K562 (cell line): ENCODE measurements around the gene MPST. TPM values are rescaled to one million over a fixed set of nuclear protein-coding genes. Genes with fewer than 3 reads are reported as not detected.

ENCODE experiments used
- ATAC-seq: fragments of 200-7000 bp; cut with Tn5 transposase; 3 replicates; pipeline ENCODE4 v1.9.1; 2020; ENCODE audit warnings: moderate library complexity
- BruUV-seq: library from RNA; stranded (reverse); fragments of 400-500 nt; replicated peaks from 2 replicates; lab custom pipeline; 2021; lab: Mats Ljungman, UMichigan
- CTCF ChIA-PET: fragments of 300-600 bp; formaldehyde crosslinking; extraction: SDS; loops from one replicate; lab custom pipeline; 2021; ENCODE audit warnings: low intra/inter-chr PET ratio; lab: Yijun Ruan, JAX
- POLR2A ChIA-PET: fragments of 300-600, 350-650 bp; sonication (Branson Sonifier 250); formaldehyde crosslinking; extraction: SDS; loops from one replicate; lab custom pipeline; 2021; ENCODE audit warnings: antibody characterized with exemption, inconsistent platforms; lab: Yijun Ruan, JAX
- DNase-seq, 4 experiments: peaks; one replicate each; pipeline versions ENCODE4 v3.0.0 to v3.0.0-alpha.2; 2011 to 2018; ENCODE audit warnings: low spot score in 3 of 4, mixed read lengths in 3 of 4; ENCODE audit errors: extremely low read depth in 1 of 4
- FAIRE-seq: peaks from 2 replicates; lab custom pipeline; 2011; peaks lifted over from hg19 to GRCh38; lab: Jason Lieb, UNC
- H2AFZ ChIP-seq: 2 replicates; pipeline ENCODE4 v1.6.0; 2011; ENCODE audit warnings: low read depth, low read length, control low read depth, inconsistent platforms
- H3K27ac ChIP-seq: fragments of 200-600 bp; 3 replicates; pipeline ENCODE4 v1.8.0; 2011; ENCODE audit warnings: low read depth, mild to moderate bottlenecking, control low read depth, inconsistent platforms, low read length, moderate library complexity, mixed read lengths; ENCODE audit errors: extremely low read depth
- H3K27me3 ChIP-seq, 2 experiments: fragments of 300-600 bp in 1 of 2; 2 replicates in 1 of 2; 3 replicates in 1 of 2; pipeline versions ENCODE4 v1.6.0 to v1.8.0; 2011; ENCODE audit warnings: inconsistent platforms in 2 of 2, low read length in 2 of 2, mild to moderate bottlenecking in 1 of 2, mixed read lengths in 1 of 2, moderate library complexity in 1 of 2; ENCODE audit not compliant: control insufficient read depth in 2 of 2, insufficient read depth in 2 of 2
- H3K36me3 ChIP-seq: fragments of 300-600 bp; 3 replicates; pipeline ENCODE4 v1.8.0; 2011; ENCODE audit warnings: mild to moderate bottlenecking, low read length, inconsistent platforms; ENCODE audit not compliant: control insufficient read depth, insufficient read depth
- H3K4me1 ChIP-seq, 2 experiments: fragments of 200-600 bp in 1 of 2; replicated peaks in 1 of 2; 2 replicates in 1 of 2; 3 replicates in 1 of 2; pipeline versions ENCODE4 v1.5.1 to v1.8.0; 2011; ENCODE audit warnings: inconsistent platforms in 2 of 2, low read length in 2 of 2, mild to moderate bottlenecking in 1 of 2, mixed read lengths in 1 of 2, moderate library complexity in 1 of 2; ENCODE audit not compliant: control insufficient read depth in 2 of 2, insufficient read depth in 2 of 2
- H3K4me2 ChIP-seq: 2 replicates; pipeline ENCODE4 v1.6.1; 2011; ENCODE audit warnings: low read length, control low read depth, inconsistent platforms, mixed read lengths; ENCODE audit not compliant: insufficient read depth
- H3K4me3 ChIP-seq: fragments of 200-600 bp; sonication (generic), shearing (Covaris generic); 2 replicates; pipeline ENCODE4 v1.5.1; 2016; ENCODE audit warnings: control low read depth, inconsistent platforms
- H3K79me2 ChIP-seq: fragments of 200-600 bp; 3 replicates; pipeline ENCODE4 v1.8.0; 2011; ENCODE audit warnings: low read length, inconsistent platforms; ENCODE audit not compliant: control insufficient read depth, insufficient read depth
- H3K9ac ChIP-seq, 2 experiments: 2 replicates each; pipeline versions ENCODE4 v1.6.0 to v1.6.1; 2011; ENCODE audit warnings: low read depth in 2 of 2, low read length in 2 of 2, control low read depth in 1 of 2, inconsistent platforms in 1 of 2, mild to moderate bottlenecking in 1 of 2, mixed read lengths in 1 of 2; ENCODE audit not compliant: insufficient read depth in 1 of 2
- H3K9me1 ChIP-seq: one replicate; pipeline ENCODE4 v1.6.0; 2011; ENCODE audit warnings: inconsistent platforms, mild to moderate bottlenecking, low read length, moderate library complexity; ENCODE audit not compliant: control insufficient read depth, insufficient read depth
- H3K9me3 ChIP-seq: replicated peaks from 2 replicates; pipeline ENCODE4 v1.5.1; 2011; ENCODE audit warnings: low read depth, low read length, inconsistent platforms; ENCODE audit not compliant: control insufficient read depth, insufficient read depth
- H4K20me1 ChIP-seq: replicated peaks from 2 replicates; pipeline ENCODE4 v1.6.1; 2011; ENCODE audit warnings: low read length, inconsistent platforms, mixed read lengths; ENCODE audit not compliant: control insufficient read depth, insufficient read depth
- CBFA2T3 ChIP-seq: fragments of 450-650 bp; IDR thresholded peaks from 2 replicates; pipeline ENCODE4 v1.6.1; 2017
- NCOA6 ChIP-seq: fragments of 450-650 bp; IDR thresholded peaks from 2 replicates; pipeline ENCODE4 v1.6.1; 2017; ENCODE audit warnings: mild to moderate bottlenecking
- PCBP2 ChIP-seq: fragments of 200-400 bp; formaldehyde crosslinking; IDR thresholded peaks from 2 replicates; pipeline ENCODE4 v1.6.1; 2018; ENCODE audit warnings: low read length, low read depth, mild to moderate bottlenecking, moderate library complexity; ENCODE audit not compliant: poor library complexity, severe bottlenecking
- POLR3A ChIP-seq: IDR thresholded peaks from 2 replicates; pipeline ENCODE4 v1.6.1; 2011; ENCODE audit warnings: borderline replicate concordance, mild to moderate bottlenecking, moderate library complexity; ENCODE audit not compliant: insufficient read length, insufficient read depth; ENCODE audit errors: extremely low read depth
- POU5F1 ChIP-seq: fragments of 150-350 bp; IDR thresholded peaks from 2 replicates; pipeline ENCODE4 v1.6.1; 2014; ENCODE audit warnings: borderline replicate concordance, low read length, low read depth, mild to moderate bottlenecking; ENCODE audit not compliant: partially characterized antibody
- RBBP5 ChIP-seq: fragments of 200-600 bp; sonication (generic); IDR thresholded peaks from 2 replicates; pipeline ENCODE4 v1.6.1; 2012; ENCODE audit warnings: borderline replicate concordance, mild to moderate bottlenecking, low read length, control low read depth, inconsistent platforms; ENCODE audit not compliant: insufficient read depth, poor library complexity, severe bottlenecking
- ZNF253 ChIP-seq: fragments of 250-450 bp; sonication (Bioruptor Pico); conservative IDR thresholded peaks from 2 replicates; pipeline ENCODE4 v1.6.1; 2021; ENCODE audit warnings: mild to moderate bottlenecking
- ZNF699 ChIP-seq: fragments of 250-450 bp; sonication (Bioruptor Pico); IDR thresholded peaks from 2 replicates; pipeline ENCODE4 v1.8.0; 2021; ENCODE audit warnings: mild to moderate bottlenecking, moderate library complexity; ENCODE audit not compliant: insufficient replicate concordance
- WGBS: fragments of 100-300 bp; shearing (Covaris generic); methylation state at CpG from one replicate; pipeline ENCODE4 v1.1.6; 2016; ENCODE audit warnings: low coverage, mixed read lengths; ENCODE audit not compliant: insufficient coverage; ENCODE audit errors: missing lambda C conversion rate; 5-methylcytosine and 5-hydroxymethylcytosine counted together
- in situ Hi-C: fragments of 300-500 bp; cut with MboI; formaldehyde crosslinking; loops from 4 replicates; pipeline ENCODE4 v1.15.0; 2018; ENCODE audit warnings: inconsistent platforms, mixed read lengths
- intact Hi-C: fragments of 100-400 bp; cut with micrococcal nuclease; formaldehyde crosslinking; loops from 2 replicates; pipeline ENCODE4 v1.14.2; 2022
- polyA plus RNA-seq, 8 experiments: library from polyadenylated mRNA; depleted of rRNA in 4 of 8; stranded (reverse) in 5 of 8; unstranded in 3 of 8; fragments of >200 nt; fragmentation: Nextera tagmentation in 2 of 8; fragmentation: Illumina TruSeq in 1 of 8; extraction: Ambion mirVana in 2 of 8; extraction: Trizol in 1 of 8; gene quantifications; 2 replicates each; pipeline versions ENCODE4 v1.2.1 to v1.2.3, GENCODE V29; 2011 to 2014; ENCODE audit warnings: inconsistent platforms in 1 of 8, missing spikeins in 1 of 8
- total RNA-seq, 7 experiments: library from RNA; depleted of rRNA in 6 of 7; stranded (reverse); fragments of >200 nt in 6 of 7; fragmentation: Illumina TruSeq in 2 of 7; extraction: Trizol in 2 of 7; gene quantifications; 2 replicates each; pipeline versions ENCODE4 v1.2.1 to v1.2.3, GENCODE V29; 2011 to 2021; ENCODE audit warnings: low replicate concordance in 1 of 7
- TF ChIP-seq, protein P1 (sequence below), 2 experiments: IDR thresholded peaks; 2 replicates each; pipeline ENCODE4 v1.6.1; 2012; ENCODE audit warnings: improper control_type of control experiment in 2 of 2, low read depth in 2 of 2, low read length in 2 of 2, borderline replicate concordance in 1 of 2
- TF ChIP-seq, protein P2 (sequence below): sonication (generic); formaldehyde crosslinking; IDR thresholded peaks from 2 replicates; pipeline ENCODE4 v1.8.0; 2022; ENCODE audit warnings: mild to moderate bottlenecking, missing genetic modification reagents
- TF ChIP-seq, protein P3 (sequence below): fragments of 450-650 bp; IDR thresholded peaks from 2 replicates; pipeline ENCODE4 v1.7.1; 2018; ENCODE audit warnings: mild to moderate bottlenecking, low read depth; ENCODE audit not compliant: partially characterized antibody

MPST gene
- total and polyA plus RNA-seq, 9 of the 15 experiments (the other 6 are each of a cell fraction or from before 2014, with no cell fraction given), result 0.65 to 104 (median 24.3) TPM

DNA sequence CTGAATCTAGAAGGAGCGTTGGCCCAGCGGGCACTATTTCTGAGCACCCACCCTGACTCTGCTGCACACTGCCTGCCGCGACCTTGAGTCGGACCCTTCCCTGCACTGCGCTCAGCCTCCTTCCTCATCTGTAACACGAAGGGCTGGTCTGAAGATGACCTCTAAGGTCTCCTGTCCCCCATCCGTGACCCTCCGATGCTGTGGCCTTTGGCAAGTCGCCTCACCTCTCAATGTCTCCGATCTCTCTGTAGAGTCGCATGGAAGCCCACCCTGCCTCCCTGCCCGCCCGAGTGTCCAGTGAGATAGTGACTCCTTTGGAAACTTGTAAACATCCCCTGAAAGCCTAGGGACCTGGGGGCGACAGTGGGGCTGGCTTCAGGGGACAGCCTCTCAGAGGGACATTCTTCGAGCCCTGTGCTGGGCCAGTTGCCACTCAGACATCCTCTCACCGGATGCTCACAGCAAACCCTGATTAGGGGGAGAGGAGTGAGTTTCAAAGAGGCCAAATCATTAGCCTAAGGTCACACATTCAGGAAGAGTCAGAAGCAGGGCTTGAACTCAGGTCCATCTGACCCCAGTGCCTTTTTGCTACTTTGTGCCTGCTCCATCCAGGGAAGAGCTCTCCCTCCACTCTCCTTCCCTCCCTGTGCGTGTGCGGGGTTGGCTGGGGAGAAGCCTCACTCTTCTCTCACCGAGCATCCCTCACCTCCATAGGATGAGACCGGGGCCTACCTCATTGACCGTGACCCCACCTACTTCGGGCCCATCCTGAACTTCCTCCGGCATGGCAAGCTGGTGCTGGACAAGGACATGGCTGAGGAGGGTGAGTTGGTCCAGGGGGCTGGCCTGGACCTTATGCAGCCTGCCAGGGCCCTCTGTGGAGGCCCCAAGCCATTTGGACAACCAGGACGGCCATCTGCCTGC is 33.1 kb downstream of the MPST start (continued):
- TF ChIP-seq, protein P1, sequence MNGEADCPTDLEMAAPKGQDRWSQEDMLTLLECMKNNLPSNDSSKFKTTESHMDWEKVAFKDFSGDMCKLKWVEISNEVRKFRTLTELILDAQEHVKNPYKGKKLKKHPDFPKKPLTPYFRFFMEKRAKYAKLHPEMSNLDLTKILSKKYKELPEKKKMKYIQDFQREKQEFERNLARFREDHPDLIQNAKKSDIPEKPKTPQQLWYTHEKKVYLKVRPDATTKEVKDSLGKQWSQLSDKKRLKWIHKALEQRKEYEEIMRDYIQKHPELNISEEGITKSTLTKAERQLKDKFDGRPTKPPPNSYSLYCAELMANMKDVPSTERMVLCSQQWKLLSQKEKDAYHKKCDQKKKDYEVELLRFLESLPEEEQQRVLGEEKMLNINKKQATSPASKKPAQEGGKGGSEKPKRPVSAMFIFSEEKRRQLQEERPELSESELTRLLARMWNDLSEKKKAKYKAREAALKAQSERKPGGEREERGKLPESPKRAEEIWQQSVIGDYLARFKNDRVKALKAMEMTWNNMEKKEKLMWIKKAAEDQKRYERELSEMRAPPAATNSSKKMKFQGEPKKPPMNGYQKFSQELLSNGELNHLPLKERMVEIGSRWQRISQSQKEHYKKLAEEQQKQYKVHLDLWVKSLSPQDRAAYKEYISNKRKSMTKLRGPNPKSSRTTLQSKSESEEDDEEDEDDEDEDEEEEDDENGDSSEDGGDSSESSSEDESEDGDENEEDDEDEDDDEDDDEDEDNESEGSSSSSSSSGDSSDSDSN (IDR thresholded peaks at IDR 0.05; ENCODE audit: borderline replicate concordance in 1 of 2, low read depth in 2 of 2, low read length in 2 of 2), result no peak
- no peak for TF ChIP-seq RBBP5
- TF ChIP-seq POU5F1, result no peak

DNA sequence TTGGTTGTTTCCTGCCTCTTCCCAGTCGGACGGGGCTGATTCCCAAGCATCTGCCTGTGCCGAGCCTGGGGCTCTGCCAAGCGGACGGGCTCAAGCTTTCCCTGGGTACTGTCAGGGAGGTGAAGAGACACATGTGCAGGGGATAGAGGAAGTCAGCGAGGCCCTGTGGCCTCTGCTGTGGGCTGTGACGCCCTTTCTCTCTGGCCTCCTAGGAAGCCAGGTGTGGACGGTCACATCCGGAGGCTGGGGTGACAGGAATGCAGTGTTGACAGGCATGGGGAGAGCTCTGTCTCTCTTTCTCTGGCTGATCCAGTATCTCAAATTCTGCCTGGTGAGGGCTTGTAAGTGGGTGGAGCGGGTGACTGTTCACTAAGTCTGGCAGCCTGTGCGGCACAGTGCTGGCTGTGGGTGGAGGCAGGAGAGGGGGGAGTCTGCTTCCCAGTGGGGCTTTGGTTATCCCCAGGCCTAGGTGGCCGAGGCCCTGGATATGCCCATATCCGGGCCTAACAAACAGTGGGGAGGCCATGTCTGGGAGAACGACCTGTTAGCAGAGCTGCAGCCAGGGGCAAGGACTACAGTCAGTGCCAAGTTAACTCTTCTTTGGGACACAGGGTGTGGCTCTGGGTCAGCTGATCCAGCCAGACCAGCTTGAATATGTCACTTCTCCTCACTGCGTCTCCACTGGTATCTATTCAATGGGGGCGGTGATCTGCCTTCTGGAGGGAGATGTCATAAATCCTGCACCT is 33.9 kb downstream of the MPST start:
- DNase-seq (no peak), FAIRE-seq (no peak), ATAC-seq (no peak)
- ChIA-PET POLR2A (no interaction called here), CTCF (no interaction called here)
- peaks cover 10 to 51% of the 10 kb centered on the region in 2 experiments; a peak in 4 of 5 replicates for H3K27me3 ChIP-seq
- H3K36me3 ChIP-seq, result no peaks in the 10 kb centered on the region
- H3K9me1 ChIP-seq, result no peaks in the 10 kb centered on the region
- H3K9me3 ChIP-seq, result no peaks in the 10 kb centered on the region
- in situ Hi-C loops (no loop called here), intact Hi-C loops (no loop called here)
- H3K4me3 ChIP-seq, result no peak overlapping the region
- no peaks in the 10 kb centered on the region for H3K79me2 ChIP-seq
- peaks cover 0 to 25% of the 10 kb centered on the region in 2 experiments; a peak in 2 of 5 replicates for H3K4me1 ChIP-seq
- H3K4me2 ChIP-seq, result no peak overlapping the region
- no peaks in the 10 kb centered on the region for H4K20me1 ChIP-seq
- H3K27ac ChIP-seq, result no peak overlapping the region
- peak overlapping the region in 1 of 2 experiments; percentile 45; a peak in 1 of 4 replicates for H3K9ac ChIP-seq
- H2AFZ ChIP-seq, result no peak overlapping the region
- 38% methylated on average over 10 of the region's 16 CpGs for WGBS
- no TSS peak for BruUV-seq
- TF ChIP-seq, protein P2, sequence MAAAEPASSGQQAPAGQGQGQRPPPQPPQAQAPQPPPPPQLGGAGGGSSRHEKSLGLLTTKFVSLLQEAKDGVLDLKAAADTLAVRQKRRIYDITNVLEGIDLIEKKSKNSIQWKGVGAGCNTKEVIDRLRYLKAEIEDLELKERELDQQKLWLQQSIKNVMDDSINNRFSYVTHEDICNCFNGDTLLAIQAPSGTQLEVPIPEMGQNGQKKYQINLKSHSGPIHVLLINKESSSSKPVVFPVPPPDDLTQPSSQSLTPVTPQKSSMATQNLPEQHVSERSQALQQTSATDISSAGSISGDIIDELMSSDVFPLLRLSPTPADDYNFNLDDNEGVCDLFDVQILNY (CRISPR knock-in tag), result no peak
- TF ChIP-seq ZNF253 (CRISPR knock-in tag) (no peak), NCOA6 (no peak), PCBP2 (no peak), CBFA2T3 (no peak), ZNF699 (CRISPR knock-in tag) (no peak), POLR3A (no peak)
- TF ChIP-seq, protein P3, sequence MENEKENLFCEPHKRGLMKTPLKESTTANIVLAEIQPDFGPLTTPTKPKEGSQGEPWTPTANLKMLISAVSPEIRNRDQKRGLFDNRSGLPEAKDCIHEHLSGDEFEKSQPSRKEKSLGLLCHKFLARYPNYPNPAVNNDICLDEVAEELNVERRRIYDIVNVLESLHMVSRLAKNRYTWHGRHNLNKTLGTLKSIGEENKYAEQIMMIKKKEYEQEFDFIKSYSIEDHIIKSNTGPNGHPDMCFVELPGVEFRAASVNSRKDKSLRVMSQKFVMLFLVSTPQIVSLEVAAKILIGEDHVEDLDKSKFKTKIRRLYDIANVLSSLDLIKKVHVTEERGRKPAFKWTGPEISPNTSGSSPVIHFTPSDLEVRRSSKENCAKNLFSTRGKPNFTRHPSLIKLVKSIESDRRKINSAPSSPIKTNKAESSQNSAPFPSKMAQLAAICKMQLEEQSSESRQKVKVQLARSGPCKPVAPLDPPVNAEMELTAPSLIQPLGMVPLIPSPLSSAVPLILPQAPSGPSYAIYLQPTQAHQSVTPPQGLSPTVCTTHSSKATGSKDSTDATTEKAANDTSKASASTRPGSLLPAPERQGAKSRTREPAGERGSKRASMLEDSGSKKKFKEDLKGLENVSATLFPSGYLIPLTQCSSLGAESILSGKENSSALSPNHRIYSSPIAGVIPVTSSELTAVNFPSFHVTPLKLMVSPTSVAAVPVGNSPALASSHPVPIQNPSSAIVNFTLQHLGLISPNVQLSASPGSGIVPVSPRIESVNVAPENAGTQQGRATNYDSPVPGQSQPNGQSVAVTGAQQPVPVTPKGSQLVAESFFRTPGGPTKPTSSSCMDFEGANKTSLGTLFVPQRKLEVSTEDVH, result no peak
